ENCODE results near the gene VKORC1L1.
"Not testable (repeated sequence)": the region's sequence is repeated elsewhere in the genome, so short reads cannot be mapped to it uniquely, and the experiment has no call there.

The VKORC1L1 gene

GRCh38 chr7:65979583-65980477 lies 107.0 kb downstream of the VKORC1L1 start:
- no peak for DNase-seq

- DNase-seq: no peak
Measured at GRCh38 chr7:65980478-65981250, 107.8 kb downstream of the VKORC1L1 start.

DNA sequence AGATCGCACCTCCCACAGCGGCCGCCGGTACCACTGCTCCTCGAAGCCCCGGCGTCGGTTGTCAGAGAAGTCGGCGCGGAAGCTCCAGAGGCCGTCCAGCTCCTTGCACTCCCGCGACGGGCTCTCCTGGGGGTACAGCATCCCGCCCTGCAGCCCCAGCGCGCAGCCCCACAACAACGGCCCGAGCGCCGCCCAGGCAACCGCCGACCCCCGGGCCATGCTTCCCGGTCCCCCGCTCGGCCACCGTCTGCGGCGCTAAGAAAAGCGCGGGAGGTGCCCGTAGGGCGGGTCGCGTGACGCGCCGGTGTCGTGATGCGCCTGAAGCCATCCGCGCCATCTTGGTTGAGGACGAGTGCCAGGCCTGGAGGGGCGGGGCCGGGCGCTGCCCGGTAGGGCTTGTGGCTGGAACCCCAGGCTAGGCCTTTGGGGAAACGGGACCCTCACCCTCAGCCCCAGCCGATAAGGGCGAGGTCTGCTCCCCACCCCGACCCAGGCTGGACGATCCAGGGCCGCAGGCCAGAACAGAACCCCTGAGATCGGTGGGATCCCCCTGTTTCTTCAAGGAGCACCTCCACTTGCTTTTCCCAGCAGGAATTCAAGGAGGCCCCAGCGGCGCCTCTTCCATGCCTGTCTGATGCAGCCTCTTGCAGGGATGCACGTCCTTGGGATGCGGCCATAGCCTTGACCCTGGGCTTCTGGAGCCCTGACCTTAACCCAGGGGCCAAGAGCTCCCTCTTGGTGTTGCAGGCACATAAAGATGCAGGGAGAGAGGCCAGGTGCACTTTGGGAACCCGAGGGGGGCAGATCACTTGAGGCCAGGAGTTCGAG lies 109.3 kb downstream of the VKORC1L1 start, which contains the start of gene GUSB:
GUSB (minus strand) TSS at position 249 of the 828 bp plus-strand sequence; CDS start at position 219, 30 bp downstream.
- peak; percentile 85 for DNase-seq

GRCh38 chr7:65983965-65984658 lies 111.2 kb downstream of the VKORC1L1 start:
- DNase-seq: no peak

GRCh38 chr7:65988084-65988483 lies 115.2 kb downstream of the VKORC1L1 start:
- DNase-seq: no peak

GRCh38 chr7:65988503-65988902 lies 115.6 kb downstream of the VKORC1L1 start:
- DNase-seq: not testable (repeated sequence)

DNA sequence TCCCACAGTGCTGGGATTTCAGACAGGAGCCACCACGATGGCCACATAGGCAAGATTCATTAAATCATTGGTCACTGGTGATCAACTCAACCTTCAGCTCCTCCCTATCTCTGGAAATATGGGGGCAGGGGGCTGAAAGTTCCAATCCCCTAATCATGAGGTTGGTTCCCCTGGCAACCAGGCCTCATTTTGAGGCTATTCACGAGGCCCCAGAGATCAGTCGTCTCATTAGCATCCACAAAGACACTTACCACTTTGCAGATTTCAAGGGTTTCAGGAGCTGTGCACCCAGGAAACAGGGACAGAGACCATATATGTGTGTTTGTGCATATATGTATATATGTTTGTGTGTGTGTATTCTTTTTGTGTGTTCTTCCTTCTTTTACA lies 116.8 kb downstream of the VKORC1L1 start:
- no peak for DNase-seq

DNA sequence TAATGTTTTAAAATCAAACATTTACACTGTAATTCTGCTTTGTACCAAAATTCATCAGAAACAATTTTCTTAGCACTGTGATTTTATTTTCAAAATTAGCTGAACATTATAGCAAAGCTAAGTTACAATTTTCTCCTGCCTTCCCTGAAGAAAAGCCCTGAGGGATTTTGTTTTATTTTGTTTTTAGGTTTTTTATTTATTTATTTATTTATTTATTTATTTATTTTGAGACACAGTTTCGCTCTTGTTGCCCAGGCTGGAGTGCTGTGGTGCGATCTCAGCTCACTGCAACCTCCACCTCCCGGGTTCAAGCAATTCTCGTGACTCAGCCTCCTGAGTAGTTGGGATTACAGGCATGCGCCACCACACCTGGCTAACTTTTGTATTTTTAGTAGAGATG lies 119.0 kb downstream of the VKORC1L1 start:
- not testable (repeated sequence) for DNase-seq

- no peak for DNase-seq
Measured at GRCh38 chr7:65992526-65992925, 119.7 kb downstream of the VKORC1L1 start.

DNA sequence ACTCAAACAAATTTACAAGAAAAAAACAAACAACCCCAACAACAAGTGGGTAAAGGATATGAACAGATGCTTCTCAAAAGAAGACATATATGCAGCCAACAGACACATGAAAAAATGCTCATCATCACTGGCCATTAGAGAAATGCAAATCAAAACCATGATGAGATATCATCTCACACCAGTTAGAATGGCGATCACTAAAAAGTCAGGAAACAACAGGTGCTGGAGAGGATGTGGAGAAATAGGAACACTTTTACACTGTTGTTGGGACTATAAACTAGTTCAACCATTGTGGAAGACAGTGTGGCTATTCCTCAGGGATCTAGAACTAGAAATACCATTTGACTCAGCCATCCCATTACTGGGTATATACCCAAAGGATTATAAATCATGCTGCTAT lies 122.1 kb downstream of the VKORC1L1 start:
- DNase-seq: not testable (repeated sequence)

GRCh38 chr7:66000823-66001417 lies 128.0 kb downstream of the VKORC1L1 start:
- not testable (repeated sequence) for DNase-seq

DNA sequence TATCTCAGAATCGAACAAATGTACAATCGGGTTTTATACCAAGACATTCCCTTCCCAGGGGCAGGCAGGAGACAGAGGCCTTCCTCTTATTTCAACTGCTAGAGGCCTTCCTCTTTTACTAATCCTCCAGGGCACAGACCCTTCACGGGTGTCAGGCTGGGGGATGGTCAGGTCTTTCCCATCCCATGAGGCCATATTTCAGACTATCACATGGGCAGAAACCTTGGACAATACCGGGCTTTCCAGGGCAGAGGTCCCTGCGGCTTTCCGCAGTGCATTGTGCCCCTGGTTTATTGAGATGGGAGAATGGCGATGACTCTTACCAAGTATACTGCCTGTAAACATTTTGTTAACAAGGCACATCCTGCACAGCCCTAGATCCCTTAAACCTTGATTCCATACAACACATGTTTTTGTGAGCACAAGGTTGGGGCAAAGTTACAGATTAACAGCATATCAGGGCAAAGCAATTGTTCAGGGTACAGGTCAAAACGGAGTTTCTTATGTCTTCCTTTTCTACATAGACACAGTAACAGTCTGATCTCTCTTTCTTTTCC lies 132.3 kb downstream of the VKORC1L1 start:
- DNase-seq: not testable (repeated sequence)

GRCh38 chr7:66007232-66007631 lies 134.4 kb downstream of the VKORC1L1 start:
- no peak for DNase-seq

Data from NCI-H2171 treated with DMSO at 0.1 percent for 48 hours (cell line).